ENCODE measurements around the gene SEMA3F. TPM values are rescaled to one million over a fixed set of nuclear protein-coding genes. Genes with fewer than 3 reads are reported as not detected.

SEMA3F gene
- total RNA-seq, 2 donors from 2014 or later, result 25.5 to 35.1 TPM

- peaks cover 0 to 40% of the 10 kb centered on the region in 2 donors for H3K4me1 ChIP-seq (ENCODE audit: control insufficient read depth in 1 of 2, low read depth in 2 of 2)
- no peaks in the 10 kb centered on the region for H3K27me3 ChIP-seq (replicated peaks; ENCODE audit: insufficient read depth)
- H3K27ac ChIP-seq, result peak overlapping the region; percentile 2 to 37
- no peak overlapping the region for H3K4me3 ChIP-seq
- no peaks in the 10 kb centered on the region for H3K9me3 ChIP-seq
- no peak for TF ChIP-seq CTCF (IDR thresholded peaks at IDR 0.05)
- DNase-seq (ENCODE audit: low spot score) (no peak), ATAC-seq (ENCODE audit: insufficient number of reproducible peaks, low FRiP score, low read depth) (no peak)
- no peaks in the 10 kb centered on the region for H3K36me3 ChIP-seq
Measured at GRCh38 chr3:50150863-50151686, 4.0 kb upstream of the SEMA3F start.

GRCh38 chr3:50151728-50152127, 3.4 kb upstream of the SEMA3F start:
- DNase-seq (ENCODE audit: low spot score) (no peak), ATAC-seq (ENCODE audit: insufficient number of reproducible peaks, low FRiP score, low read depth) (no peak)
- Histone ChIP-seq H3K4me1 (ENCODE audit: control insufficient read depth in 1 of 2, low read depth in 2 of 2) (peaks cover 0 to 46% of the 10 kb centered on the region in 2 donors), H3K27ac (peak overlapping the region in 1 of 2 donors; percentile 37), H3K4me3 (no peak overlapping the region), H3K36me3 (no peaks in the 10 kb centered on the region), H3K27me3 (replicated peaks; ENCODE audit: insufficient read depth) (no peaks in the 10 kb centered on the region), H3K9me3 (no peaks in the 10 kb centered on the region)
- no peak for TF ChIP-seq CTCF (IDR thresholded peaks at IDR 0.05)

- Histone ChIP-seq H3K9me3 (no peaks in the 10 kb centered on the region), H3K4me1 (ENCODE audit: control insufficient read depth in 1 of 2, low read depth in 2 of 2) (peaks cover 12 to 68% of the 10 kb centered on the region in 2 donors), H3K4me3 (no peak overlapping the region), H3K27ac (no peak overlapping the region), H3K27me3 (replicated peaks; ENCODE audit: insufficient read depth) (no peaks in the 10 kb centered on the region), H3K36me3 (no peaks in the 10 kb centered on the region)
- ATAC-seq (ENCODE audit: insufficient number of reproducible peaks, low FRiP score, low read depth) (no peak), DNase-seq (ENCODE audit: low spot score) (no peak)
- no peak for TF ChIP-seq CTCF (IDR thresholded peaks at IDR 0.05)
Measured at GRCh38 chr3:50153782-50154475, 1.2 kb upstream of the SEMA3F start.

GRCh38 chr3:50154476-50154839, 666 bp upstream of the SEMA3F start:
- Histone ChIP-seq H3K36me3 (no peaks in the 10 kb centered on the region), H3K4me1 (ENCODE audit: control insufficient read depth in 1 of 2, low read depth in 2 of 2) (peaks cover 12 to 74% of the 10 kb centered on the region in 2 donors), H3K4me3 (peak overlapping the region; percentile 69), H3K27ac (no peak overlapping the region), H3K9me3 (no peaks in the 10 kb centered on the region), H3K27me3 (replicated peaks; ENCODE audit: insufficient read depth) (no peaks in the 10 kb centered on the region)
- ATAC-seq (ENCODE audit: insufficient number of reproducible peaks, low FRiP score, low read depth), result no peak
- DNase-seq (ENCODE audit: low spot score), result no peak
- no peak for TF ChIP-seq CTCF (IDR thresholded peaks at IDR 0.05)

- no peak for ATAC-seq (ENCODE audit: insufficient number of reproducible peaks, low FRiP score, low read depth)
- TF ChIP-seq CTCF (IDR thresholded peaks at IDR 0.05), result no peak
- no peak overlapping the region for H3K27ac ChIP-seq
- no peaks in the 10 kb centered on the region for H3K27me3 ChIP-seq (replicated peaks; ENCODE audit: insufficient read depth)
- H3K36me3 ChIP-seq, result no peaks in the 10 kb centered on the region
- H3K4me1 ChIP-seq (ENCODE audit: control insufficient read depth in 1 of 2, low read depth in 2 of 2), result peaks cover 12 to 74% of the 10 kb centered on the region in 2 donors
- peak overlapping the region; percentile 69 for H3K4me3 ChIP-seq
- H3K9me3 ChIP-seq, result no peaks in the 10 kb centered on the region
- no peak for DNase-seq (ENCODE audit: low spot score)
Measured at GRCh38 chr3:50155491-50155878, 361 bp downstream of the SEMA3F start.
